OCI-LY3 (cell line): ENCODE measurements around the gene CATSPERZ.

Experiments
- CTCF ChIP-seq: fragments of 200-600, 300-600 bp; sonication (generic); IDR thresholded peaks from 2 replicates; pipeline ENCODE4 v1.5.1; 2014; ENCODE audit warnings: antibody characterized with exemption, low read length, low read depth
- EZH2phosphoT487 ChIP-seq: fragments of 200-600 bp; shearing (Covaris generic); IDR thresholded peaks from 2 replicates; pipeline ENCODE4 v1.6.1; 2018; ENCODE audit warnings: antibody characterized with exemption, mixed run types, low read depth

GRCh38 chr11:64281957-64282770 is 18.0 kb upstream of the CATSPERZ start:
- TF ChIP-seq CTCF (no peak), EZH2phosphoT487 (no peak)
